Measurements from ENCODE around the gene PCLO.

DNA sequence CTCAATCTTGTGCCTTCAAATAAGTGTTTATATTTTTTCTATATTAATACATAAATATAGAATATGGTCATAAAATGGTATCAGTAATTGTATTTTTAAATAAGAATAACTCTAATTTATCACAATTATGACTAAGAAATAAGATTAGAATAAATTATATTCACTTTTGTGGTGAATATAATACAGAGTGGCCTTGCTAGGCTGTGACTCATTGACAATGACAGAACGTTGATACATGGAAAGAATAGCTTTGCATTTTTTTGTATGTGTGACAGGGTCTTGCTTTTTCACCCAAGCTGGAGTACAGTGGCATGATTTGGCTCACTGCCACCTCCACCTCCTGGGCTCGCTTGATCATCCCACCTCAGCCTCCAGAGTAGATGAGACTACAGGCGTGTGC, 47.8 kb upstream of the PCLO start:
- TF ChIP-seq, protein P1, sequence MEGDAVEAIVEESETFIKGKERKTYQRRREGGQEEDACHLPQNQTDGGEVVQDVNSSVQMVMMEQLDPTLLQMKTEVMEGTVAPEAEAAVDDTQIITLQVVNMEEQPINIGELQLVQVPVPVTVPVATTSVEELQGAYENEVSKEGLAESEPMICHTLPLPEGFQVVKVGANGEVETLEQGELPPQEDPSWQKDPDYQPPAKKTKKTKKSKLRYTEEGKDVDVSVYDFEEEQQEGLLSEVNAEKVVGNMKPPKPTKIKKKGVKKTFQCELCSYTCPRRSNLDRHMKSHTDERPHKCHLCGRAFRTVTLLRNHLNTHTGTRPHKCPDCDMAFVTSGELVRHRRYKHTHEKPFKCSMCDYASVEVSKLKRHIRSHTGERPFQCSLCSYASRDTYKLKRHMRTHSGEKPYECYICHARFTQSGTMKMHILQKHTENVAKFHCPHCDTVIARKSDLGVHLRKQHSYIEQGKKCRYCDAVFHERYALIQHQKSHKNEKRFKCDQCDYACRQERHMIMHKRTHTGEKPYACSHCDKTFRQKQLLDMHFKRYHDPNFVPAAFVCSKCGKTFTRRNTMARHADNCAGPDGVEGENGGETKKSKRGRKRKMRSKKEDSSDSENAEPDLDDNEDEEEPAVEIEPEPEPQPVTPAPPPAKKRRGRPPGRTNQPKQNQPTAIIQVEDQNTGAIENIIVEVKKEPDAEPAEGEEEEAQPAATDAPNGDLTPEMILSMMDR (IDR thresholded peaks at IDR 0.05; ENCODE audit: low read depth, low read length, missing input control), result no peak
- TF ChIP-seq YY1 (IDR thresholded peaks at IDR 0.05) (no peak), JUND (IDR thresholded peaks at IDR 0.05) (no peak), FOXA1 (IDR thresholded peaks at IDR 0.05) (no peak), HNF4G (IDR thresholded peaks at IDR 0.05) (no peak), RAD21 (IDR thresholded peaks at IDR 0.05) (no peak), GABPA (IDR thresholded peaks at IDR 0.05 in 1 of 2, conservative IDR thresholded peaks at IDR 0.05 in 1 of 2) (no peak), TAF1 (conservative IDR thresholded peaks at IDR 0.05) (no peak), NR2F2 (IDR thresholded peaks at IDR 0.05) (no peak), SP1 (IDR thresholded peaks at IDR 0.05) (no peak)
- TF ChIP-seq, protein P2, sequence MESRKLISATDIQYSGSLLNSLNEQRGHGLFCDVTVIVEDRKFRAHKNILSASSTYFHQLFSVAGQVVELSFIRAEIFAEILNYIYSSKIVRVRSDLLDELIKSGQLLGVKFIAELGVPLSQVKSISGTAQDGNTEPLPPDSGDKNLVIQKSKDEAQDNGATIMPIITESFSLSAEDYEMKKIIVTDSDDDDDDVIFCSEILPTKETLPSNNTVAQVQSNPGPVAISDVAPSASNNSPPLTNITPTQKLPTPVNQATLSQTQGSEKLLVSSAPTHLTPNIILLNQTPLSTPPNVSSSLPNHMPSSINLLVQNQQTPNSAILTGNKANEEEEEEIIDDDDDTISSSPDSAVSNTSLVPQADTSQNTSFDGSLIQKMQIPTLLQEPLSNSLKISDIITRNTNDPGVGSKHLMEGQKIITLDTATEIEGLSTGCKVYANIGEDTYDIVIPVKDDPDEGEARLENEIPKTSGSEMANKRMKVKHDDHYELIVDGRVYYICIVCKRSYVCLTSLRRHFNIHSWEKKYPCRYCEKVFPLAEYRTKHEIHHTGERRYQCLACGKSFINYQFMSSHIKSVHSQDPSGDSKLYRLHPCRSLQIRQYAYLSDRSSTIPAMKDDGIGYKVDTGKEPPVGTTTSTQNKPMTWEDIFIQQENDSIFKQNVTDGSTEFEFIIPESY (IDR thresholded peaks at IDR 0.05), result no peak
- TF ChIP-seq, protein P3, sequence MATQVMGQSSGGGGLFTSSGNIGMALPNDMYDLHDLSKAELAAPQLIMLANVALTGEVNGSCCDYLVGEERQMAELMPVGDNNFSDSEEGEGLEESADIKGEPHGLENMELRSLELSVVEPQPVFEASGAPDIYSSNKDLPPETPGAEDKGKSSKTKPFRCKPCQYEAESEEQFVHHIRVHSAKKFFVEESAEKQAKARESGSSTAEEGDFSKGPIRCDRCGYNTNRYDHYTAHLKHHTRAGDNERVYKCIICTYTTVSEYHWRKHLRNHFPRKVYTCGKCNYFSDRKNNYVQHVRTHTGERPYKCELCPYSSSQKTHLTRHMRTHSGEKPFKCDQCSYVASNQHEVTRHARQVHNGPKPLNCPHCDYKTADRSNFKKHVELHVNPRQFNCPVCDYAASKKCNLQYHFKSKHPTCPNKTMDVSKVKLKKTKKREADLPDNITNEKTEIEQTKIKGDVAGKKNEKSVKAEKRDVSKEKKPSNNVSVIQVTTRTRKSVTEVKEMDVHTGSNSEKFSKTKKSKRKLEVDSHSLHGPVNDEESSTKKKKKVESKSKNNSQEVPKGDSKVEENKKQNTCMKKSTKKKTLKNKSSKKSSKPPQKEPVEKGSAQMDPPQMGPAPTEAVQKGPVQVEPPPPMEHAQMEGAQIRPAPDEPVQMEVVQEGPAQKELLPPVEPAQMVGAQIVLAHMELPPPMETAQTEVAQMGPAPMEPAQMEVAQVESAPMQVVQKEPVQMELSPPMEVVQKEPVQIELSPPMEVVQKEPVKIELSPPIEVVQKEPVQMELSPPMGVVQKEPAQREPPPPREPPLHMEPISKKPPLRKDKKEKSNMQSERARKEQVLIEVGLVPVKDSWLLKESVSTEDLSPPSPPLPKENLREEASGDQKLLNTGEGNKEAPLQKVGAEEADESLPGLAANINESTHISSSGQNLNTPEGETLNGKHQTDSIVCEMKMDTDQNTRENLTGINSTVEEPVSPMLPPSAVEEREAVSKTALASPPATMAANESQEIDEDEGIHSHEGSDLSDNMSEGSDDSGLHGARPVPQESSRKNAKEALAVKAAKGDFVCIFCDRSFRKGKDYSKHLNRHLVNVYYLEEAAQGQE (IDR thresholded peaks at IDR 0.05), result no peak

Data from liver (tissue), 3 donors.